Measurements from ENCODE around the gene LDHAL6B.

The LDHAL6B gene

GRCh38 chr15:59232476-59232875 is 25.8 kb downstream of the LDHAL6B start:
- TF ChIP-seq CTCF (IDR thresholded peaks at IDR 0.05; ENCODE audit: unreplicated experiment in 3 of 3), result no peak
- Mint-ChIP-seq H3K9me3 (peaks cover 3% of the 10 kb centered on the region), H3K4me3 (peak overlapping the region in 1 of 3 experiments; percentile 0), H3K36me3 (ENCODE audit: low read depth) (peaks cover 15% of the 10 kb centered on the region), H3K4me1 (peaks cover 23% of the 10 kb centered on the region), H3K27ac (peak overlapping the region; percentile 58 to 81 (median 66)), H3K27me3 (ENCODE audit: low read depth) (peaks cover 5% of the 10 kb centered on the region)

GRCh38 chr15:59236394-59236793 is 29.8 kb downstream of the LDHAL6B start:
- Mint-ChIP-seq H3K27ac (peak overlapping the region in 1 of 3 experiments; percentile 45), H3K4me1 (peaks cover 30% of the 10 kb centered on the region), H3K36me3 (ENCODE audit: low read depth) (peaks cover 11% of the 10 kb centered on the region), H3K4me3 (no peak overlapping the region), H3K9me3 (peaks cover 3% of the 10 kb centered on the region), H3K27me3 (ENCODE audit: low read depth) (peaks cover 5% of the 10 kb centered on the region)
- no peak for TF ChIP-seq CTCF (IDR thresholded peaks at IDR 0.05; ENCODE audit: unreplicated experiment in 3 of 3)

- Mint-ChIP-seq H3K27ac (no peak overlapping the region), H3K36me3 (ENCODE audit: low read depth) (peaks cover 11% of the 10 kb centered on the region), H3K4me3 (no peak overlapping the region), H3K27me3 (ENCODE audit: low read depth) (peaks cover 5% of the 10 kb centered on the region), H3K9me3 (peaks cover 3% of the 10 kb centered on the region), H3K4me1 (peaks cover 24% of the 10 kb centered on the region)
- TF ChIP-seq CTCF (IDR thresholded peaks at IDR 0.05; ENCODE audit: unreplicated experiment in 3 of 3), result no peak
These were observed 30.6 kb downstream of the LDHAL6B start for GRCh38 chr15:59237119-59237855.

- peaks cover 5% of the 10 kb centered on the region for H3K27me3 Mint-ChIP-seq (ENCODE audit: low read depth)
- H3K9me3 Mint-ChIP-seq, result peaks cover 3% of the 10 kb centered on the region
- H3K4me1 Mint-ChIP-seq, result peaks cover 18% of the 10 kb centered on the region
- peak overlapping the region in 1 of 3 experiments; percentile 16 for H3K27ac Mint-ChIP-seq
- no peak for TF ChIP-seq CTCF (IDR thresholded peaks at IDR 0.05; ENCODE audit: unreplicated experiment in 3 of 3)
- H3K4me3 Mint-ChIP-seq, result no peak overlapping the region
- peaks cover 11% of the 10 kb centered on the region for H3K36me3 Mint-ChIP-seq (ENCODE audit: low read depth)
These were observed 31.3 kb downstream of the LDHAL6B start for GRCh38 chr15:59237924-59238331.

- H3K36me3 Mint-ChIP-seq (ENCODE audit: low read depth), result peaks cover 13% of the 10 kb centered on the region
- peak overlapping the region; percentile 59 to 70 (median 67) for H3K27ac Mint-ChIP-seq
- peaks cover 3% of the 10 kb centered on the region for H3K27me3 Mint-ChIP-seq (ENCODE audit: low read depth)
- no peak for TF ChIP-seq CTCF (IDR thresholded peaks at IDR 0.05; ENCODE audit: unreplicated experiment in 3 of 3)
- H3K9me3 Mint-ChIP-seq, result peaks cover 3% of the 10 kb centered on the region
- H3K4me3 Mint-ChIP-seq, result peak overlapping the region in 1 of 3 experiments; percentile 28
- peaks cover 15% of the 10 kb centered on the region for H3K4me1 Mint-ChIP-seq
These were observed 33.4 kb downstream of the LDHAL6B start for GRCh38 chr15:59240036-59240435.

- H3K27me3 Mint-ChIP-seq (ENCODE audit: low read depth), result no peaks in the 10 kb centered on the region
- TF ChIP-seq CTCF (IDR thresholded peaks at IDR 0.05; ENCODE audit: unreplicated experiment in 3 of 3), result no peak
- no peaks in the 10 kb centered on the region for H3K9me3 Mint-ChIP-seq
- no peak overlapping the region for H3K4me3 Mint-ChIP-seq
- H3K27ac Mint-ChIP-seq, result no peak overlapping the region
- peaks cover 15% of the 10 kb centered on the region for H3K4me1 Mint-ChIP-seq
- H3K36me3 Mint-ChIP-seq (ENCODE audit: low read depth), result peaks cover 3% of the 10 kb centered on the region
These were observed 36.0 kb downstream of the LDHAL6B start for GRCh38 chr15:59242649-59243048.
